WERI-Rb-1 (cell line): Measurements from ENCODE around the gene DNAJC8.

ENCODE experiments used
- DNase-seq: peaks from one replicate; pipeline ENCODE4 v3.0.0-alpha.2; 2020
- H3K27ac ChIP-seq: fragments of 250-450 bp; sonication (Bioruptor Pico); 2 replicates; pipeline ENCODE4 v1.5.1; 2020; ENCODE audit warnings: mild to moderate bottlenecking, moderate library complexity
- H3K27me3 ChIP-seq: fragments of 250-450 bp; sonication (Bioruptor Pico); 2 replicates; pipeline ENCODE4 v1.5.1; 2021; ENCODE audit warnings: mild to moderate bottlenecking, low read depth, moderate library complexity; ENCODE audit not compliant: insufficient read depth, severe bottlenecking
- H3K36me3 ChIP-seq: fragments of 250-450 bp; sonication (Bioruptor Pico); 2 replicates; pipeline ENCODE4 v1.5.1; 2020; ENCODE audit warnings: mild to moderate bottlenecking, moderate library complexity
- H3K4me3 ChIP-seq: 2 replicates; pipeline ENCODE4 v1.5.1; 2011; ENCODE audit warnings: low read depth, mild to moderate bottlenecking, control low read depth, low read length
- H3K9me3 ChIP-seq: fragments of 250-450 bp; sonication (Bioruptor Pico); 2 replicates; pipeline ENCODE4 v1.5.1; 2021; ENCODE audit warnings: mild to moderate bottlenecking, moderate library complexity; ENCODE audit not compliant: severe bottlenecking
- TF ChIP-seq, protein P1 (sequence below): IDR thresholded peaks from 2 replicates; pipeline ENCODE4 v1.5.1; 2011; ENCODE audit warnings: low read depth, mild to moderate bottlenecking, control low read depth, inconsistent platforms, low read length

Gene DNAJC8

GRCh38 chr1:28209700-28210099 is 23.1 kb downstream of the DNAJC8 start:
- H3K9me3 ChIP-seq = no peaks in the 10 kb centered on the region
- no peak overlapping the region for H3K4me3 ChIP-seq
- H3K27me3 ChIP-seq = no peaks in the 10 kb centered on the region
- no peak for DNase-seq
- H3K36me3 ChIP-seq = peaks cover 71% of the 10 kb centered on the region
- no peak overlapping the region for H3K27ac ChIP-seq
- TF ChIP-seq, protein P1, sequence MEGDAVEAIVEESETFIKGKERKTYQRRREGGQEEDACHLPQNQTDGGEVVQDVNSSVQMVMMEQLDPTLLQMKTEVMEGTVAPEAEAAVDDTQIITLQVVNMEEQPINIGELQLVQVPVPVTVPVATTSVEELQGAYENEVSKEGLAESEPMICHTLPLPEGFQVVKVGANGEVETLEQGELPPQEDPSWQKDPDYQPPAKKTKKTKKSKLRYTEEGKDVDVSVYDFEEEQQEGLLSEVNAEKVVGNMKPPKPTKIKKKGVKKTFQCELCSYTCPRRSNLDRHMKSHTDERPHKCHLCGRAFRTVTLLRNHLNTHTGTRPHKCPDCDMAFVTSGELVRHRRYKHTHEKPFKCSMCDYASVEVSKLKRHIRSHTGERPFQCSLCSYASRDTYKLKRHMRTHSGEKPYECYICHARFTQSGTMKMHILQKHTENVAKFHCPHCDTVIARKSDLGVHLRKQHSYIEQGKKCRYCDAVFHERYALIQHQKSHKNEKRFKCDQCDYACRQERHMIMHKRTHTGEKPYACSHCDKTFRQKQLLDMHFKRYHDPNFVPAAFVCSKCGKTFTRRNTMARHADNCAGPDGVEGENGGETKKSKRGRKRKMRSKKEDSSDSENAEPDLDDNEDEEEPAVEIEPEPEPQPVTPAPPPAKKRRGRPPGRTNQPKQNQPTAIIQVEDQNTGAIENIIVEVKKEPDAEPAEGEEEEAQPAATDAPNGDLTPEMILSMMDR = no peak

- H3K27ac ChIP-seq = no peak overlapping the region
Measured at GRCh38 chr1:28208818-28209441, 23.9 kb downstream of the DNAJC8 start.

GRCh38 chr1:28205243-28205642 is 27.6 kb downstream of the DNAJC8 start:
- Histone ChIP-seq H3K9me3 (no peaks in the 10 kb centered on the region), H3K27ac (no peak overlapping the region), H3K4me3 (no peak overlapping the region), H3K27me3 (no peaks in the 10 kb centered on the region), H3K36me3 (peaks cover 82% of the 10 kb centered on the region)
- no peak for DNase-seq
- TF ChIP-seq, protein P1 = no peak

More at GRCh38 chr1:28208818-28209441, 23.9 kb downstream of the DNAJC8 start:
- TF ChIP-seq, protein P1 = peak; percentile 68
- Histone ChIP-seq H3K27me3 (no peaks in the 10 kb centered on the region), H3K36me3 (peaks cover 75% of the 10 kb centered on the region), H3K9me3 (no peaks in the 10 kb centered on the region), H3K4me3 (no peak overlapping the region)
- peak; percentile 62 for DNase-seq

- DNase-seq = no peak
- Histone ChIP-seq H3K27me3 (no peaks in the 10 kb centered on the region), H3K36me3 (peaks cover 62% of the 10 kb centered on the region), H3K9me3 (no peaks in the 10 kb centered on the region), H3K27ac (no peak overlapping the region), H3K4me3 (no peak overlapping the region)
- TF ChIP-seq, protein P1 = no peak
Measured at GRCh38 chr1:28200234-28200873, 32.5 kb downstream of the DNAJC8 start.

- no peaks in the 10 kb centered on the region for H3K9me3 ChIP-seq
- no peak overlapping the region for H3K27ac ChIP-seq
- no peak overlapping the region for H3K4me3 ChIP-seq
- DNase-seq = no peak
- H3K27me3 ChIP-seq = no peaks in the 10 kb centered on the region
- H3K36me3 ChIP-seq = peaks cover 54% of the 10 kb centered on the region
- TF ChIP-seq, protein P1 = no peak
Measured at GRCh38 chr1:28199328-28200233, 33.2 kb downstream of the DNAJC8 start.
